Measurements from ENCODE around the gene GLMN.
"Not testable (repeated sequence)": the region's sequence is repeated elsewhere in the genome, so short reads cannot be mapped to it uniquely, and the experiment has no call there.

GLMN gene

GRCh38 chr1:92291372-92291999 is 7.3 kb downstream of the GLMN start:
- peak; percentile 73 for DNase-seq (ENCODE audit: low read depth)
- no peak for TF ChIP-seq POLR2A (IDR thresholded peaks at IDR 0.05; ENCODE audit: extremely low read depth, insufficient read length)
- TF ChIP-seq MYC (IDR thresholded peaks at IDR 0.05; ENCODE audit: low read depth, low read length): no peak
- TF ChIP-seq MAX (IDR thresholded peaks at IDR 0.05; ENCODE audit: low read depth, low read length): no peak
- TF ChIP-seq CTCF (IDR thresholded peaks at IDR 0.05; ENCODE audit: low read depth, low read length): peak; percentile 62
- no peak overlapping the region for H3K4me3 ChIP-seq (ENCODE audit: low read depth, low read length)

- not testable (repeated sequence) for DNase-seq (ENCODE audit: low read depth); H3K4me3 ChIP-seq (ENCODE audit: low read depth, low read length)
Observed at GRCh38 chr1:92281411-92281810, 17.4 kb downstream of the GLMN start.

- H3K4me3 ChIP-seq (ENCODE audit: low read depth, low read length); DNase-seq (ENCODE audit: low read depth): not testable (repeated sequence)
Observed at GRCh38 chr1:92279781-92280180, 19.0 kb downstream of the GLMN start.

GRCh38 chr1:92277105-92277723 is 21.6 kb downstream of the GLMN start:
- DNase-seq (ENCODE audit: low read depth): no peak
- no peak overlapping the region for H3K4me3 ChIP-seq (ENCODE audit: low read depth, low read length)
- TF ChIP-seq MAX (IDR thresholded peaks at IDR 0.05; ENCODE audit: low read depth, low read length): no peak
- TF ChIP-seq POLR2A (IDR thresholded peaks at IDR 0.05; ENCODE audit: extremely low read depth, insufficient read length): no peak
- no peak for TF ChIP-seq CTCF (IDR thresholded peaks at IDR 0.05; ENCODE audit: low read depth, low read length)
- TF ChIP-seq MYC (IDR thresholded peaks at IDR 0.05; ENCODE audit: low read depth, low read length): no peak

- no peak overlapping the region for H3K4me3 ChIP-seq (ENCODE audit: low read depth, low read length)
- TF ChIP-seq CTCF (IDR thresholded peaks at IDR 0.05; ENCODE audit: low read depth, low read length): no peak
- no peak for TF ChIP-seq MAX (IDR thresholded peaks at IDR 0.05; ENCODE audit: low read depth, low read length)
- TF ChIP-seq MYC (IDR thresholded peaks at IDR 0.05; ENCODE audit: low read depth, low read length): no peak
- TF ChIP-seq POLR2A (IDR thresholded peaks at IDR 0.05; ENCODE audit: extremely low read depth, insufficient read length): no peak
- no peak for DNase-seq (ENCODE audit: low read depth)
Observed at GRCh38 chr1:92276082-92276481, 22.7 kb downstream of the GLMN start.

GRCh38 chr1:92274939-92275338 is 23.8 kb downstream of the GLMN start:
- DNase-seq (ENCODE audit: low read depth): no peak
- TF ChIP-seq MYC (IDR thresholded peaks at IDR 0.05; ENCODE audit: low read depth, low read length) (no peak), POLR2A (IDR thresholded peaks at IDR 0.05; ENCODE audit: extremely low read depth, insufficient read length) (no peak), CTCF (IDR thresholded peaks at IDR 0.05; ENCODE audit: low read depth, low read length) (no peak), MAX (IDR thresholded peaks at IDR 0.05; ENCODE audit: low read depth, low read length) (no peak)
- no peak overlapping the region for H3K4me3 ChIP-seq (ENCODE audit: low read depth, low read length)

- H3K4me3 ChIP-seq (ENCODE audit: low read depth, low read length): no peak overlapping the region
- DNase-seq (ENCODE audit: low read depth): no peak
- no peak for TF ChIP-seq MYC (IDR thresholded peaks at IDR 0.05; ENCODE audit: low read depth, low read length)
- no peak for TF ChIP-seq MAX (IDR thresholded peaks at IDR 0.05; ENCODE audit: low read depth, low read length)
- TF ChIP-seq CTCF (IDR thresholded peaks at IDR 0.05; ENCODE audit: low read depth, low read length): no peak
- TF ChIP-seq POLR2A (IDR thresholded peaks at IDR 0.05; ENCODE audit: extremely low read depth, insufficient read length): no peak
Observed at GRCh38 chr1:92273039-92273438, 25.7 kb downstream of the GLMN start.
